NB4 (cell line): ENCODE results near the gene RNASET2.

ENCODE experiments used
- POLR2A ChIP-seq: IDR thresholded peaks from 2 replicates; pipeline ENCODE4 v1.6.1; 2011; ENCODE audit warnings: mild to moderate bottlenecking; ENCODE audit not compliant: insufficient read length; ENCODE audit errors: extremely low read depth
- TF ChIP-seq, protein P1 (sequence below): IDR thresholded peaks from one replicate; pipeline ENCODE4 v1.5.1; 2012; ENCODE audit warnings: low read depth, low read length

DNA sequence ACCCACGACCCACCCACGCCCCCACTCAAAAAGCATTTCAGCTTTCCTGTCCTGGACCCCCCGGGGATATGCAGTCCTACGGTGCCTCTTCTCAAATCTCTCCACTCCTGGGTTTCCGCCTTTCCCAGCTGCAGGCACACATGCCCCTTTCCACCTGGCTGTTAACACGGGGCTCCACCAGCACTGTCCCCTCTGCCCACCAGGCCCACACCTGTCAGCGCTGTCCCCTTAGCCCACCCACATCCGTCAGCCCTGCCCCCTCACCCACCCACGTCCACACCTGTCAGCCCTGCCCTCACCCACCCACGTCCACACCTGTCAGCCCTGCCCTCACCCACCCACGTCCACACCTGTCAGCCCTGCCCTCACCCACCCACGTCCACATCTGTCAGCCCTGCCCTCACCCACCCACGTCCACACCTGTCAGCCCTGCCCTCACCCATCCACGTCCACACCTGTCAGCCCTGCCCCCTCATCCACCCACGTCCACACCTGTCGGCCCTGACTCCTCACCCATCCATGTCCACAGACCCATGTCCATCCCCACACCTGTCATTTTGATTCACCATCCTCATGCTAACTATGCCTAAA lies 11.6 kb downstream of the RNASET2 start:
- TF ChIP-seq, protein P1, sequence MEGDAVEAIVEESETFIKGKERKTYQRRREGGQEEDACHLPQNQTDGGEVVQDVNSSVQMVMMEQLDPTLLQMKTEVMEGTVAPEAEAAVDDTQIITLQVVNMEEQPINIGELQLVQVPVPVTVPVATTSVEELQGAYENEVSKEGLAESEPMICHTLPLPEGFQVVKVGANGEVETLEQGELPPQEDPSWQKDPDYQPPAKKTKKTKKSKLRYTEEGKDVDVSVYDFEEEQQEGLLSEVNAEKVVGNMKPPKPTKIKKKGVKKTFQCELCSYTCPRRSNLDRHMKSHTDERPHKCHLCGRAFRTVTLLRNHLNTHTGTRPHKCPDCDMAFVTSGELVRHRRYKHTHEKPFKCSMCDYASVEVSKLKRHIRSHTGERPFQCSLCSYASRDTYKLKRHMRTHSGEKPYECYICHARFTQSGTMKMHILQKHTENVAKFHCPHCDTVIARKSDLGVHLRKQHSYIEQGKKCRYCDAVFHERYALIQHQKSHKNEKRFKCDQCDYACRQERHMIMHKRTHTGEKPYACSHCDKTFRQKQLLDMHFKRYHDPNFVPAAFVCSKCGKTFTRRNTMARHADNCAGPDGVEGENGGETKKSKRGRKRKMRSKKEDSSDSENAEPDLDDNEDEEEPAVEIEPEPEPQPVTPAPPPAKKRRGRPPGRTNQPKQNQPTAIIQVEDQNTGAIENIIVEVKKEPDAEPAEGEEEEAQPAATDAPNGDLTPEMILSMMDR: no peak
- TF ChIP-seq POLR2A: no peak
